Skeletal muscle cell (primary cell): ENCODE data around the gene LRP5.
A peak's percentile ranks its signal among the peaks of the same experiment; 100 is the strongest.
"Not testable (repeated sequence)": the region's sequence is repeated elsewhere in the genome, so short reads cannot be mapped to it uniquely, and the experiment has no call there.

Experiments
- DNase-seq: peaks from one replicate; pipeline ENCODE4 v3.0.0-alpha.2; 2010; ENCODE audit warnings: low read depth
- H3K4me3 ChIP-seq: 2 replicates; pipeline ENCODE4 v1.5.1; 2011; ENCODE audit warnings: low read depth, mild to moderate bottlenecking, control low read depth, low read length, moderate library complexity

The LRP5 gene

DNA sequence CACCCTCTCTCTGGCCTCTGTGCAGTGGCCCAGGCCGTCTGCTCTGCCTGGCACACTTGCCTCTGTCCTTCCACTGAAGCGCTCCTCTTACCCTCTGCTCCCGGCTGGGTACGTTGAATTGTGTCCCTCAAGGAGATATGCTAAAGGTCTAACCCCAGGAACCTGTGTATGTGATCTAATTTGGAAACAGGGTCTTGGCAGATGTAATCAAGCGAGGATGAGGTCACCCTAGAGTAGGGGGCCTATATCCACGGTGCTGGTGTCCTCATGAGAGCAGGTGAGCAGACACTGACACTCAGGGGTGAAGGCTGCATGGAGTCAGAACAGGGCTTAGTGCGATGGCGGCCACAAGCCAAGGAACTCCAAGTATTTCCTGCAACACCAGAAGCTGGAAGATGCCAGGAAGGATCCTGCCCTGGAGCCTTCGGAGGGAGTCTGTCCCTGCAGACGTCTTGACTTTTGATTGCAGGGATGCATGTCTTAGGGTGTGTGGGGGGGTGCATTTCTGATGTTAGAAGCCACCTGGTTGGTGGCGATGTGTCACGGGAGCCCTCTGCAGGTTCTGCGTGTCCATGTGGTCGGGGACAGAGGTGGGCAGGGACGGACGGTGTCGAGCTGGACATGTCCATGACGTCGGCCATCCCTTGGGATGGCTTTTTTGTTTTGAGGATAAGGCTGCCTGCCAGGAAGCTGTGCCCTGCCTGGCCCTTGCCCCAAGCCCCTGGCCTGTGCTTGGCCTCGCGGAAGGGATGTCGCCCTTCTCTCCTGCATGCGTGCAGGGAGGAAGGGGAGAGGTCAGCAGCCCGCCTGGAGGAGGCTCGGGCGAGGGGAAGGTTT, 68.6 kb downstream of the LRP5 start:
- DNase-seq: no peak
- no peak overlapping the region for H3K4me3 ChIP-seq

DNA sequence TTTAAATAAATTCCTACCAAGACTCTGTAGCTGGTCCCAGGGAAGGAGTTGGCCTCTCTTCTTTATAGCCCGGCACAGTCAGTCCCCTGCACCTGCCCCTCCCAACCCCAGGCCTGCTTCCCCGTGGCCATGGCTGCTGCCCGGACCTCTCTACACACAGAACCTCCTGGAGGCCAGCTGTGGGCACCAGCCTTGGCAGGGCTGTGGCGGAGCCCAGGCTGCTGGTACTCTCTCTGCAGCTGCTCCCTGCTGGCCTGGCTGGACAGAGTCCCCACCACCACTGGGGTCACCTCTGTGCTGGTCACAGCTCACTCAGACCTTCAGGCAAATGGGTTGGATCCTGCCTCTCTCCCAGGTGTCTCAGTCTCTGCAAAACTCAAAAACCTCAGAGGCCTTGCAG, 69.3 kb downstream of the LRP5 start:
- DNase-seq: no peak
- no peak overlapping the region for H3K4me3 ChIP-seq

DNA sequence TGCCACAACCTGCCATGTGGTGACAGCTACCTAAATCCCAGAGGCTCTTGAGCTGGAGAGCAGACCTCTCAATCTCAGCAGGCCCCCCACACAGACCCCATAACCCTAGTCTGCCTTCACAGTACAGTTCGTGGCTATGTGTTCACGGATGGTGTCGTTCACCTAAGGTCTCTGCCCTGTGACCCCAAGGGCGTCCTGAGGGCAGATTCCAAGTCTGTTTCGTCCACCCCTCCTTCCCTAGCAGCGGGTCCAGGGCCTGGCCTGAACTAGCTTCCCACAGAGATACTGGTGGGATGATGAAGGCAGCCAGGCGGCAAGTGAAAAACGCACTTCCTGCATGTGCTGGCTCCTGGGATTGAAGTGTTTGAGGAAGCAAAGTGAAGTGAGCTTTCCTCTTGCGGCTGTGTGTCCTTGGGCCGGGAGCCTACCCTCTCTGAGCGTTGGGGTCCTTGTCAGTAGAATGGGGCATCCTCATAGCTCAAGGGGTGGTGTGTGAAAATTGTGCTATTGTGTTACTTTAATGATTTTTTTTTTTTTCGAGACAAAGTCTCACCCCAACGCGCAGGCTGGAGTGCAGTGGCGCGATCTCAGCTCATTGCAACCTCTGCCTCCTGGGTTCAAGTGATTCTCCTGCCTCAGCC, 70.1 kb downstream of the LRP5 start:
- no peak overlapping the region for H3K4me3 ChIP-seq

DNA sequence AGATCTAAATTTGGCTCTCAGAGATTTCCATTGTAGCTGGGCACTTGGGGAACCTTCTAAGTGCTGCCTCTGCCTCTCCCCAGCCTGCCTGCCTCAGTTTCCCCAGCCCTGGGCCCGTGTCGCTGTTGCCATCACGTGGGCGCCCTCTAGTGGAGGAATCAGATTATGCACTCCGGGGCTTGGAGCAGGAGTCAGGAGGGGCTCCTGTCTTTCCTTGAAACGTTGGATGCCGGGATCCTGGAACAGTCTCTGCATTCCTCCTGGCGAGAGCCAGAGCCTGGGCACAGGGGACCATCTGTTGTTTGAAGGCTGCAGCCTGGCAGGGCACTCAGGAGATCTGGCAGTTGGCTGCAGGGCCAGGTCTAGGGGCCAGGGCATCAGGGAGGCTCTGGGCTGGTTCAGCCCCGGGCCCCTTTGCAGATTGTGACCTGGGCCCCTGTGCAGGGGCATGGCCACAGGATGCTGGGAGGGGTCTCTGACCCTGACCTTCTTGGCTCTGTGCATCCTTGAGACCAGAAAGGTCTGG, 71.6 kb downstream of the LRP5 start:
- no peak overlapping the region for H3K4me3 ChIP-seq
- no peak for DNase-seq

More for the DNA sequence above, 70.1 kb downstream of the LRP5 start:
- no peak for DNase-seq

DNA sequence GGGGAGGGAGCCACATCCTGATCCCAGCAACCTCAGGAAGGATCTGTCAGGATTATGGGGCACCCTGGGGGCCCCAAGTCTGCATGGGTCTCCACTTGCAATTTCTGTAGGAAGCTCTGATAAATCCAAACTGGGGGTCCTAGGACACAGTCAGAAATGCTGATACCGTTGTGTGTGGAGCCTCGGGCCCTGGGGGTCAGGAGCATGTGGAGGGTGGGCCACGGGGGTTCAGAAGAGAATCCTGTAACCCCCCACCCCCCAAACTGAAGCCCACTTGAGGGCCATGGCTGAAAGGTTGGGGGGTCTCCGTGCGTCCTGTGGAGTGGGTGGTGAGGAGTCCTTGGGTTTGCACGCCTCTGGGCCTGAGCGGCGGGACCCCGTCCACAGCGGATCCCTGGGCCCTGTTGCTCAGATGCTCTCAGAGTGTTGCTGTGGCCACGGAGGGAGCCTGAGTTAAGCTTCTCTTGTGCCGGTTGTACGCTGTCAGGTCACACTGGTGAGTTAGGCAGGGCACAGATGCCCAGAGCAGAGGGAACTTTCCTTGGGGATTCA, 72.2 kb downstream of the LRP5 start:
- H3K4me3 ChIP-seq: no peak overlapping the region
- no peak for DNase-seq

DNA sequence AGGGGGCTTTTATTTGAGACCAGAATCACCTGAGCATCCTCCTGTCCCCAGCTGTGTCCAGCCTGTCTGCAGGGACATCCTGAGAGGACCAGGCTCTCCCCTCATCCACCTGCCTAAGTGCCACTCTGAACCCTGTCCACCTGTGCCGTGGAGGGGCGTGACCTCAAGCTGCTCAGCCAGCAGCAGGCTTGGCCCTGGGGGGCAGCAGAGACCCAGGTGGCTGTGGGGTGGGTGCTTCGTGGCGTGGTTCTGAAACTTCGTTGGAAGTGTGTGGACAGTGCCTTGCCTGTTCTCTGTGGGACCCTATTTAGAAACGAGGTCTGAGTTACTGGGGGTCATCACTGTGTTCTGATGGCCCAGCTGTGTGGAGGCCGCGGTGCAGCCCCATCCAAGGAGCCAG, 72.7 kb downstream of the LRP5 start:
- DNase-seq: no peak
- no peak overlapping the region for H3K4me3 ChIP-seq

DNA sequence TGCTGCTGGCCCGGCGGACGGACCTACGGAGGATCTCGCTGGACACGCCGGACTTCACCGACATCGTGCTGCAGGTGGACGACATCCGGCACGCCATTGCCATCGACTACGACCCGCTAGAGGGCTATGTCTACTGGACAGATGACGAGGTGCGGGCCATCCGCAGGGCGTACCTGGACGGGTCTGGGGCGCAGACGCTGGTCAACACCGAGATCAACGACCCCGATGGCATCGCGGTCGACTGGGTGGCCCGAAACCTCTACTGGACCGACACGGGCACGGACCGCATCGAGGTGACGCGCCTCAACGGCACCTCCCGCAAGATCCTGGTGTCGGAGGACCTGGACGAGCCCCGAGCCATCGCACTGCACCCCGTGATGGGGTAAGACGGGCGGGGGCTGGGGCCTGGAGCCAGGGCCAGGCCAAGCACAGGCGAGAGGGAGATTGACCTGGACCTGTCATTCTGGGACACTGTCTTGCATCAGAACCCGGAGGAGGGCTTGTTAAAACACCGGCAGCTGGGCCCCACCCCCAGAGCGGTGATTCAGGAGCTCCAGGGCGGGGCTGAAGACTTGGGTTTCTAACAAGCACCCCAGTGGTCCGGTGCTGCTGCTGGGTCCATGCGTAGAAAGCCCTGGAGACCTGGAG, 74.1 kb downstream of the LRP5 start:
- DNase-seq: no peak
- no peak overlapping the region for H3K4me3 ChIP-seq

DNA sequence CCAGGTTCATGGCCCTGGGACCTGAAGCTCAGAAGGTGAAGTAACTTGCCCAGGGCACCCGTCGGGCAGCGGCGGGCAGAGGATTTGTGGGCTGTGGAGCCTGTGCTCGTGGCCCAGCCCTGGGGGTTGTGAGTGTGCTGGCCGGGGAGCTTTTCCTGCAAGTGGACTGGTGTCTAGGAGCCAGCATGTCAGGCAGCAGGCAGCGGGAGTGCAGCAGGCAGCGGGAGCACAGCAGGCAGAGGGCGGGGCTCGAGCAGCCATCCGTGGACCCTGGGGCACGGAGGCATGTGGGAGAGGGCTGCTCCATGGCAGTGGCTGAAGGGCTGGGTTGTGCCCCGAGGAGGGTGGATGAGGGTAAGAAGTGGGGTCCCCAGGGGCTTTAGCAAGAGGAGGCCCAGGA, 75.4 kb downstream of the LRP5 start:
- no peak overlapping the region for H3K4me3 ChIP-seq
- no peak for DNase-seq

DNA sequence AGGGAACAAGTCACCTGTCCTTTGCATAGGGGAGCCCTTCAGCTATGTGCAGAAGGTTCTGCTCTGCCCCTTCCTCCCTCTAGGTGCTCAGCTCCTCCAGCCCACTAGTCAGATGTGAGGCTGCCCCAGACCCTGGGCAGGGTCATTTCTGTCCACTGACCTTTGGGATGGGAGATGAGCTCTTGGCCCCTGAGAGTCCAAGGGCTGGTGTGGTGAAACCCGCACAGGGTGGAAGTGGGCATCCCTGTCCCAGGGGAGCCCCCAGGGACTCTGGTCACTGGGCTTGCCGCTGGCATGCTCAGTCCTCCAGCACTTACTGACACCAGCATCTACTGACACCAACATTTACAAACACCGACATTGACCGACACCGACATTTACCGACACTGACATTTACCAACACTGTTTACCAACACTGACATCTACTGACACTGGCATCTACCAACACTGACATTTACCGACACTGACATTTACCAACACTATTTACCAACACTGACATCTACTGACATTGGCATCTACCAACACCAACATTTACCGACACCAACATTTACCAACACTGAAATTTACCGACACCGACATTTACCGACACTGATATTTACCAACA, 76.3 kb downstream of the LRP5 start:
- H3K4me3 ChIP-seq: no peak overlapping the region
- no peak for DNase-seq

DNA sequence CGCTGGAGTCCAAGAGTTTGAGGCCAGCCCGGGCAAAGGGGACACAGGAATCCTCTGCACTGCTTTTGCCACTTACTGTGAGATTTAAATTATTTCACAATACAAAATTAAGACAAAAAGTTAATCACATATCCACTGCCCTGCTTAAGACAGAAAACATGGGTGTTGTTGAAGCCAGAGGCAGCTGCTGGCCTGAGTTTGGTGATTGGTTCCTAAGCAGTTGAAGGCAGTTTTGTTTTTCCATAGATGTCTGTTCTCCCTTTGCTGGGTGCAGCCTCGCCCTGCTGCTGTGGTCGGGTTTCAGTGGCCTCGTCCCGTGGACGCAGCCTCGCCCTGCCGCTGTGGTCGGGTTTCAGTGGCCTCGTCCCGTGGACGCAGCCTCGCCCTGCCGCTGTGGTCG, 77.9 kb downstream of the LRP5 start:
- H3K4me3 ChIP-seq: no peak overlapping the region
- DNase-seq: no peak

DNA sequence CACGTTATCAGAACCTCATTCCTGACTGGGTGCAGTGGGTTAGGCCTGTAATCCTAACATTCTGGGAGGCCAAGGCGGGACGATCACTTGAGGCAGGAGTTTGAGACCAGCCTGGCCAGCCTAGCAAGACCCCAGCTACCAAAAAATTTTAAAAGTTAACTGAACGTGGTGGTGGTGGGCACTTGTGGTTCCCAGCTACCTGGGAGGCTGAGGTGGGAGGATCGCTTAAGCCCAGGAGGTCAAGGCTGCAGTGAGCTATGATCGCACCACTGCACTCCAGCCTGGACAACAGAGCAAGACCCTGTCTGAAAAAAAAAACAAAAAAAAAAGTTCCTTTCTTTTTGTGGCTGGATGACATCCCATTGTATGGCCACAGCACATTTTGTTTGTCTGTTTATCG, 80.4 kb downstream of the LRP5 start:
- no peak overlapping the region for H3K4me3 ChIP-seq

DNA sequence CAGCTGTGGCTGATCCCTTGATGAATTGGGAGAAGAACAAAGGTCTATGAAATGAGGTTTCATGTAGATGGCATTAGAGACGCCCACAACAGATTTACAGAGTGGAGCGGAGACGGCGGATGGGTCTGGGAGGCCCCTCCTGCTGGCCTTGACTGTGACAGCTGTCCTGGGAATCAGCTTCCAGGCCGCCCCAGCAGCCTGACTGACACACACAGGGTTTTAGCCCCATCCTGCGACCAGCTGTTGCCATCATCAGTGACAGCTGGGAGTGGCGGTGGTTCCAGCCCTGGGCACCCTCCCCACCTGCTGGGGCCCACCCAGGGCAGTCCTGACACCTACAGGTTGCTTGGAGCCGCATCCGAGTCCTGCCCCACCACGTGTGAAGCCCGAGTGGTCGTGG, 84.1 kb downstream of the LRP5 start:
- H3K4me3 ChIP-seq: no peak overlapping the region
- peak; percentile 54 for DNase-seq

More for the DNA sequence above, 80.4 kb downstream of the LRP5 start:
- DNase-seq: no peak

DNA sequence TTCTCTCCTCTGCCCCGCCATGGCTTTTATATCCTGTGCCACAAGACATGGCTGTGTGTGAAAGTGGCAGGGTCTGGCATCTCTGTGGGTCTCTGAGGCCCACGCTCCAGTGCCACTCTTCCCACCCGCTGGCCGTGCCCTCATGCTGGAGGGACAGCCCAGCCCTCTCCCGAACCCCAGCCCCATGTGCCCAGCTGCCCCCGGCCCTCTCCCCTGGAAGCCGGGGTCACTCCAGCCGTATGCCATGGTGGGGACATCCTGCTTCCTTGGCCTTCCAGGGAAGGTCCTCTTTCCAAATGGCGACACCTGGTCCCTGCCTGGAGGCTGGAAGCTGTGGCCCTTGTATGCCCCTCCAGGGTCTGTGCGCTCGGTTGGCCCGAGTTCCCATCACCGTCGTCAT, 84.9 kb downstream of the LRP5 start:
- DNase-seq: no peak
- H3K4me3 ChIP-seq: no peak overlapping the region

DNA sequence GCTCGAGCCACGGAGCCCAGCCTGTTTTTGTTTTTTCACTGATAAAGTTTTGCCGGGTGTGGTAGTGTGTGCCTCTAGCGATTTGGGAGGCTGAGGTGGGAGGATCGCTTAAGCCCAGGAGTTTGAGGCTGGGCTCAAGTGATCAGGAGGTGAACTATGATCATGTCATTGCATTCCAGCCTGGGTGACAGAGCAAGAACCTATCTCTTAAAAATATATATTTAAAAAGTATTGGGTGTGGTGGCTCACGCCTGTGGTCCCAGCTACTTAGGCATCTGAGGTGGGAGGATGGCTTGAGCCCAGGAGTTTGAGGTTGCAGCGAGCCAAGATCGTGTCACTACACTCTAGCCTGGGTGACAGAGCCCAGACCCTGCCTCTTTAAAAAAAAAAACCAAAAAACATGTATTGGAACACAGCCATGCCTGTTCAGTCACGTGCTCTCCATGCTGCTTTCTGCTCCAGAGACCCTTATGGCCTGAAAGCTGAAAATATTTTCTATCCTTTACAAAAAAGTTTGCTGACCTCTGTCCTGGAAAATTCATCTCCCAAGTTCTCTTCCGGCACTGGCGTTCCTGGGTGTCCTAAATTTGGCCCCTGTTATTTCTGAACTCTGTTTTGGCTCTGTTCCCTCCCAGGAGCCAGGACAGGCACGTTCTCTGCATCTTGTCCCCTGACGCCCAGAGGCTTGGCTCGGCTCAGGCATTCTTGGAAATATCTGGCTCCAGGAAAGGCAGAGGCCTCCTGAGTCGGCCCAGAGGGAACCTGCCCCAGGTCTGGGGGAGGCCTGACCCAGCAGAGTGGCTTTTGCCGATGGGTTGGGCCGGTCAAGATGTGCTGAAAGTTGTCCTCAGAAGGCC, 86.8 kb downstream of the LRP5 start:
- no peak for DNase-seq
- no peak overlapping the region for H3K4me3 ChIP-seq

DNA sequence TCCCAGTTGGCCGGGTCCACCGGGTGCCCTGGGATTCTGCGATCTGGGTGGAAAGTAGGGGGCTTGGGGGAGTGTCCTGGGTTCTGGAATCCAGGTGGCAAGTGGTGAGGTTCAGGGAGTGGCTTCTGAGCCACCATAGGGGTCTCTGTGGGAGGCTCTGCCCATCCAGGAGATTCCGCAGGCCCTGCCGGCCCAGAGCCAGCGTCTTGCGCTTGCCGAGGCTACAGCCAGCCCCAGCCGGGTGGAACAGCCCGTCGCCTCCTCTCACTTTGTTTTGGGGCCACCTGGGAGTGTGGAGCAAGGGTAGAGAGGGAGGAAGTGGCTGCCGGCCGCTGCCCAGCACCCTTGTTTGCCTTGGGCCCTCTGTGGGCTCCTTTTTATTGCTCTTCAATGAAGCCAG, 87.5 kb downstream of the LRP5 start:
- H3K4me3 ChIP-seq: no peak overlapping the region
- no peak for DNase-seq

DNA sequence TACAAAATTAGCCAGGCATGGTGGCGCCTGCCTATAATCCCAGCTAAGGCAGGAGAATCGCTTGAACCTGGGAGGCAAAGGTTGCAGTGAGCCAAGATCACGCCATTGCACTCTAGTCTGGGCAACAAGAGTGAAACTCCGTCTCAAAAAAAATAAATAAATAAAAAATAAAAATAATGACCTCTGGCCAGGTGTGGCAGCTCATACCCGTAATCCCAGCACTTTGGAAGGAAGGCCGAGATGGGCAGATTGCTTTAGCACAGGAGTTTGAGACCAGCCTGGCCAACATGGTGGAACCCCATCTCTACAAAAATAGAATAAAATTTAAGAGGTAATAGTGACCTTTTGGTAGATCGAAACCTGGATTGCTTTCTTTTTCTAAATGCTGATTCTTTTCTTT, 88.2 kb downstream of the LRP5 start:
- H3K4me3 ChIP-seq, DNase-seq: not testable (repeated sequence)

DNA sequence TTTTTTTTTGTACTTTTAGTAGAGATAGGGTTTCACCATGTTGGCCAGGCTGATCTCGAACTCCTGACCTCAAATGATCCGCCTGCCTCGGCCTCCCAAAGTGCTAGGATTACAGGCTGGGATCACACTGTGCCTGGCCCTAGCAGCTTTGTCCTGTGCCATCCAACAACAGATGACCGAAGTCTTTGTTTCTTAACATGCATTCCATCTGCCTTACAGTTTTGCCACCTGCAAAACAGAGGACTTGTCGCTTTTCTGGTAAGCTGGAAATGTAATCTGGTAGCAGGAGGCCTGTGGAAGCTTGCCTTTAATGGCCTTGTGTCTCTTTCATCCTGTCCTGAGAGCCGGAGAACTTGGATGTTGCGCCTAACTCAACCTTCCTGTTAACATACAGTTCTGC, 89.5 kb downstream of the LRP5 start:
- no peak for DNase-seq
- no peak overlapping the region for H3K4me3 ChIP-seq

DNA sequence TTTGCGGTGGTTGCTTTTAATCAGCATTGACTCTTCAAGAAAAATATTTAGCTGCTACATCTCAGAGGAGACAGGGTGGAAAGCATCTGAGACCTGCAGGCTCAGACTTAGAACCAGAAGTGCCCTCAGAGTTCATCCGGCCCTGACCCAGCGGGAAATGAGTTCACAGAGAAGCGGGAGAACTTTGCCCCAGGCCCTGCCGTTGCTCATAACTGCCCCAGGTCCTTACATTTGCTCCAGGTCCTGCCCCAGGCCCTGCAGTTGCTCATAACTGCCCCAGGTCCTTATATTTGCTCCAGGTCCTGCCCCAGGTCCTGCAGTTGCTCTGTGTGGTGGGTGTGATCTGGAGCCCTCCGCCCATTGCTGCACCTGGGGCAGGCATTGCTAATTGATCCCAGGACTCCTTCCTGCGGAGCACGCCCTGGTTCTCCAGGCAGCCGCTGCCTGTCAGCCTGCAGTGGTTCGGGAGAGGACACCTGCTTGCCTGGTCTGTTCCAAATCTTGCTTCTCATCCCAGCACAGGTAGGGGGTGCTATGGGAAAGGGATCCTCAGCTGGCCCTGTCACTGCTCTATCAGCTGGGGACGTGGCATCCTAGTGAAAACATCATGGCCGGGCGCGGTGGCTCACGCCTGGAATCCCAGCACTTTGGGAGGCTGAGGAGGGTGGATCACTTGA, 90.1 kb downstream of the LRP5 start:
- H3K4me3 ChIP-seq: no peak overlapping the region
- DNase-seq: no peak
